HEK293 (cell line): ENCODE results near the gene MED23.

Source experiments
- CTCF ChIA-PET: fragments of 350-600 bp; formaldehyde crosslinking; extraction: SDS; loops from one replicate; lab custom pipeline; 2021; ENCODE audit warnings: antibody characterized with exemption; lab: Yijun Ruan, JAX
- POLR2A ChIA-PET: fragments of 300-600 bp; formaldehyde crosslinking; extraction: SDS; loops from one replicate; lab custom pipeline; 2020; ENCODE audit warnings: antibody characterized with exemption, inconsistent platforms; lab: Yijun Ruan, JAX
- H3K27ac ChIP-seq: fragments of 200-500 bp; sonication (Bioruptor generic); 2 replicates; pipeline ENCODE4 v1.5.1; 2014; ENCODE audit warnings: low read depth, low read length, control low read depth, inconsistent platforms; ENCODE audit errors: extremely low read depth
- H3K36me3 ChIP-seq, 2 experiments: fragments of 200-500 bp in 1 of 2; sonication (Bioruptor generic) in 1 of 2; 1 replicate in 1 of 2; 2 replicates in 1 of 2; pipeline ENCODE4 v1.5.1; 2014 to 2017; ENCODE audit warnings: inconsistent platforms in 2 of 2, low read length in 2 of 2; ENCODE audit not compliant: control insufficient read depth in 2 of 2, insufficient read depth in 1 of 2
- H3K4me1 ChIP-seq: fragments of 200-500 bp; sonication (Bioruptor generic); 2 replicates; pipeline ENCODE4 v1.5.1; 2014; ENCODE audit warnings: mild to moderate bottlenecking, low read length, inconsistent platforms; ENCODE audit not compliant: control insufficient read depth, insufficient read depth
- H3K4me3 ChIP-seq: 2 replicates; pipeline ENCODE4 v1.5.1; 2011; ENCODE audit warnings: low read depth, mild to moderate bottlenecking, control low read depth, low read length, moderate library complexity
- H3K9me3 ChIP-seq: fragments of 200-500 bp; sonication (Bioruptor generic); 2 replicates; pipeline ENCODE4 v1.5.1; 2014; ENCODE audit warnings: low read depth, low read length, inconsistent platforms; ENCODE audit not compliant: control insufficient read depth, insufficient read depth
- ATF2 ChIP-seq: fragments of 450-650 bp; formaldehyde crosslinking; IDR thresholded peaks from 2 replicates; pipeline ENCODE4 v1.5.1; 2016; ENCODE audit warnings: missing biosample characterization, missing genetic modification characterization, low read depth
- GLIS2 ChIP-seq: fragments of 450-650 bp; formaldehyde crosslinking; IDR thresholded peaks from 2 replicates; pipeline ENCODE4 v1.5.1; 2016; ENCODE audit warnings: missing biosample characterization, missing genetic modification characterization
- KLF16 ChIP-seq: fragments of 450-650 bp; formaldehyde crosslinking; IDR thresholded peaks from 2 replicates; pipeline ENCODE4 v1.5.1; 2017; ENCODE audit warnings: missing biosample characterization, missing genetic modification characterization
- MZF1 ChIP-seq: fragments of 450-650 bp; formaldehyde crosslinking; IDR thresholded peaks from 2 replicates; pipeline ENCODE4 v1.5.1; 2017; ENCODE audit warnings: missing biosample characterization, missing genetic modification characterization, borderline replicate concordance
- OVOL3 ChIP-seq: fragments of 450-650 bp; formaldehyde crosslinking; IDR thresholded peaks from 2 replicates; pipeline ENCODE4 v1.5.1; 2016; ENCODE audit warnings: missing biosample characterization, missing genetic modification characterization
- SALL2 ChIP-seq: fragments of 450-650 bp; formaldehyde crosslinking; IDR thresholded peaks from 2 replicates; pipeline ENCODE4 v1.5.0; 2017; ENCODE audit warnings: missing biosample characterization, mild to moderate bottlenecking, missing genetic modification characterization, borderline replicate concordance
- SP2 ChIP-seq: fragments of 450-650 bp; formaldehyde crosslinking; IDR thresholded peaks from 2 replicates; pipeline ENCODE4 v1.5.1; 2016; ENCODE audit warnings: missing biosample characterization, missing genetic modification characterization
- ZBTB7A ChIP-seq: fragments of 450-650 bp; formaldehyde crosslinking; IDR thresholded peaks from 2 replicates; pipeline ENCODE4 v1.5.1; 2016; ENCODE audit warnings: low read depth, missing biosample characterization, missing genetic modification characterization
- ZFHX2 ChIP-seq: fragments of 450-650 bp; formaldehyde crosslinking; conservative IDR thresholded peaks from 2 replicates; pipeline ENCODE4 v1.5.1; 2016; ENCODE audit warnings: missing biosample characterization, missing genetic modification characterization
- ZNF140 ChIP-seq: fragments of 450-650 bp; formaldehyde crosslinking; IDR thresholded peaks from 2 replicates; pipeline ENCODE4 v1.5.1; 2016; ENCODE audit warnings: missing biosample characterization, missing genetic modification characterization
- ZNF391 ChIP-seq: fragments of 450-650 bp; formaldehyde crosslinking; IDR thresholded peaks from 2 replicates; pipeline ENCODE4 v1.5.1; 2016; ENCODE audit warnings: low read depth, missing biosample characterization, missing genetic modification characterization, borderline replicate concordance
- ZNF416 ChIP-seq: fragments of 450-650 bp; formaldehyde crosslinking; IDR thresholded peaks from 2 replicates; pipeline ENCODE4 v1.5.1; 2016; ENCODE audit warnings: missing biosample characterization, missing genetic modification characterization
- ZNF433 ChIP-seq: fragments of 450-650 bp; formaldehyde crosslinking; IDR thresholded peaks from 2 replicates; pipeline ENCODE4 v1.5.1; 2016; ENCODE audit warnings: missing biosample characterization, missing genetic modification characterization, low read depth
- ZNF473 ChIP-seq: fragments of 450-650 bp; formaldehyde crosslinking; IDR thresholded peaks from 2 replicates; pipeline ENCODE4 v1.5.1; 2017; ENCODE audit warnings: missing biosample characterization, missing genetic modification characterization
- ZNF513 ChIP-seq: fragments of 450-650 bp; IDR thresholded peaks from 2 replicates; pipeline ENCODE4 v1.5.1; 2018; ENCODE audit warnings: missing biosample characterization, missing genetic modification characterization
- ZNF530 ChIP-seq: fragments of 450-650 bp; formaldehyde crosslinking; IDR thresholded peaks from 2 replicates; pipeline ENCODE4 v1.5.1; 2016; ENCODE audit warnings: low read depth, missing biosample characterization, missing genetic modification characterization
- ZNF624 ChIP-seq: fragments of 450-650 bp; formaldehyde crosslinking; IDR thresholded peaks from 2 replicates; pipeline ENCODE4 v1.5.1; 2017; ENCODE audit warnings: missing biosample characterization, missing genetic modification characterization
- ZNF692 ChIP-seq: fragments of 450-650 bp; formaldehyde crosslinking; IDR thresholded peaks from 2 replicates; pipeline ENCODE4 v1.5.1; 2016; ENCODE audit warnings: missing biosample characterization, missing genetic modification characterization
- ZNF776 ChIP-seq: fragments of 450-650 bp; formaldehyde crosslinking; IDR thresholded peaks from 2 replicates; pipeline ENCODE4 v1.5.0; 2017; ENCODE audit warnings: missing biosample characterization, missing genetic modification characterization, borderline replicate concordance
- ZNF791 ChIP-seq: fragments of 450-650 bp; formaldehyde crosslinking; IDR thresholded peaks from 2 replicates; pipeline ENCODE4 v1.5.1; 2016; ENCODE audit warnings: missing biosample characterization, missing genetic modification characterization
- ZNF830 ChIP-seq: fragments of 450-650 bp; IDR thresholded peaks from 2 replicates; pipeline ENCODE4 v1.5.0; 2018; ENCODE audit warnings: missing biosample characterization, missing genetic modification characterization, low read depth, mild to moderate bottlenecking, moderate library complexity
- ZSCAN4 ChIP-seq: fragments of 450-650 bp; formaldehyde crosslinking; IDR thresholded peaks from 2 replicates; pipeline ENCODE4 v1.5.1; 2017; ENCODE audit warnings: missing biosample characterization, missing genetic modification characterization

The MED23 gene

GRCh38 chr6:131558922-131559321, 69.1 kb downstream of the MED23 start:
- POLR2A ChIA-PET = no interaction called here
- H3K36me3 ChIP-seq = no peaks in the 10 kb centered on the region
- CTCF ChIA-PET = interaction anchor here (0.5 to 1.3 kb wide), 2 partner anchors 360 to 504 kb away, joined by 3 to 6 read pairs; no protein-coding TSS in a partner anchor
- H3K4me3 ChIP-seq = no peak overlapping the region
- H3K27ac ChIP-seq = no peak overlapping the region
- peaks cover 6% of the 10 kb centered on the region; the same call in 1 of the 2 replicates for H3K4me1 ChIP-seq
- TF ChIP-seq ZNF513 (tag by site-specific recombination) (no peak), ZNF140 (no peak), ATF2 (tag by site-specific recombination) (no peak), SP2 (tag by site-specific recombination) (no peak), ZNF473 (no peak), ZNF416 (tag by site-specific recombination) (no peak), ZNF692 (tag by site-specific recombination) (no peak), ZFHX2 (no peak), ZNF830 (tag by site-specific recombination) (no peak), MZF1 (tag by site-specific recombination) (no peak), ZNF433 (no peak), ZSCAN4 (tag by site-specific recombination) (no peak), KLF16 (tag by site-specific recombination) (no peak), ZNF776 (tag by site-specific recombination) (no peak), ZNF791 (tag by site-specific recombination) (no peak), ZBTB7A (tag by site-specific recombination) (no peak)
- no peaks in the 10 kb centered on the region for H3K9me3 ChIP-seq

GRCh38 chr6:131555992-131556391, 72.0 kb downstream of the MED23 start:
- TF ChIP-seq SALL2 (no peak), ZNF391 (tag by site-specific recombination) (no peak), ZNF624 (tag by site-specific recombination) (no peak), GLIS2 (no peak), OVOL3 (tag by site-specific recombination) (no peak), ZNF530 (tag by site-specific recombination) (no peak)
- CTCF ChIA-PET = interaction anchor here (0.7 kb wide), 1 partner anchor 22 kb away, joined by 3 read pairs; no protein-coding TSS in a partner anchor
- no peaks in the 10 kb centered on the region for H3K36me3 ChIP-seq
- POLR2A ChIA-PET = no interaction called here
- no peak overlapping the region for H3K27ac ChIP-seq
- H3K4me1 ChIP-seq = peaks cover 6% of the 10 kb centered on the region; the same call in 1 of the 2 replicates
- H3K9me3 ChIP-seq = no peaks in the 10 kb centered on the region
- no peak overlapping the region for H3K4me3 ChIP-seq
